Measurements from ENCODE around the gene TTC9C. TPM values are rescaled to one million over a fixed set of nuclear protein-coding genes. Genes with fewer than 3 reads are reported as not detected.
A peak's percentile ranks its signal among the peaks of the same experiment; 100 is the strongest.

Gene TTC9C
- total RNA-seq, 4 donors from 2014 or later, result 6.7 to 27.0 (median 17.0) TPM

DNA sequence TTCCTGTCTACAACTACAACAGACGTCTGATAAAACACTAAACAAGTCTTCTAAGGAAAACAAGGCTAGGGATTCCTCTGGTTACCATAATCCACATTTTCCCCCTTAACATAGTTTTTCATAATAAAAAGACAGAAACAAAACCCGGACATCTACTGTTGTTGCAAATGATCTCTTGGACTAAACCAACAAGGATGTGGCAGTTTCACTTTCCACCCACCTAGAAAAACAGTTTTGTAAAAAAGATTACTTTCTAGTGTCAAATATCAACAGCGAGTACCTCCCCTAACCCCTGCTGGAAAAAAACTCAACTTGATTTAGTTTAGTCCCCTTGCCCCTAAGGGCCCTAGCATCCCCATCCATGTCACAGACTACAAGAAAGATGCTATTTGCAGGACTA, 15.4 kb upstream of the TTC9C start:
- DNase-seq, result no peak
- in situ Hi-C loops (cut with MboI; ENCODE audit: low pct_ligation_motif_present in 1 of 4, low pct_unique_long_range_greater_than_20kb in 1 of 4, low sequenced_read_pairs in 3 of 4), result no loop called here

DNA sequence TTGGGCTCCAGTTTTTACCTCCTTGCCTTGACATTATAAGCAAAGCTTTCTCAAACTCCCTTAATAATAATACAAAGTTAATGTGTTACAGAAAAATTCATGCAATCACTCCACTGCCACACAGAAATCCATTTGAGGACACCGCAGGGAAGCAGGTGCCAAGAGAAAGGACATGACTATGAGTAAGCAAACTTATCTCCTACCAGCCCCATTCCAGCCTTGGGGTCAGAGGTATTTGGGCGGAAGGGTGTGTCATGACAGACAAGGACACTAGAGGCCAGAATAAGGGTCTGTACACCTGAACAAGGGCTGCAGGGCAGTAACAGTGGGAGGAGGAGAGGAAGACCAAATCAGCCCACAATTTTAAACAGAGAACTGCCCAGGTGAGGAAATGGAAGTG, 14.9 kb upstream of the TTC9C start:
- H3K9me3 ChIP-seq, result no peaks in the 10 kb centered on the region
- 13 to 54% methylated on average over 1 to 2 of the region's 2 CpGs for WGBS, 2 donors (ENCODE audit: low coverage in 1 of 2)
- intact Hi-C loops (cut with DNase I; ENCODE audit: low total_unique reads) (no loop called here), in situ Hi-C loops (cut with MboI; ENCODE audit: low pct_ligation_motif_present in 1 of 4, low pct_unique_long_range_greater_than_20kb in 1 of 4, low sequenced_read_pairs in 3 of 4) (no loop called here)
- TF ChIP-seq POLR2A (IDR thresholded peaks at IDR 0.05), result no peak
- TF ChIP-seq, protein P1, sequence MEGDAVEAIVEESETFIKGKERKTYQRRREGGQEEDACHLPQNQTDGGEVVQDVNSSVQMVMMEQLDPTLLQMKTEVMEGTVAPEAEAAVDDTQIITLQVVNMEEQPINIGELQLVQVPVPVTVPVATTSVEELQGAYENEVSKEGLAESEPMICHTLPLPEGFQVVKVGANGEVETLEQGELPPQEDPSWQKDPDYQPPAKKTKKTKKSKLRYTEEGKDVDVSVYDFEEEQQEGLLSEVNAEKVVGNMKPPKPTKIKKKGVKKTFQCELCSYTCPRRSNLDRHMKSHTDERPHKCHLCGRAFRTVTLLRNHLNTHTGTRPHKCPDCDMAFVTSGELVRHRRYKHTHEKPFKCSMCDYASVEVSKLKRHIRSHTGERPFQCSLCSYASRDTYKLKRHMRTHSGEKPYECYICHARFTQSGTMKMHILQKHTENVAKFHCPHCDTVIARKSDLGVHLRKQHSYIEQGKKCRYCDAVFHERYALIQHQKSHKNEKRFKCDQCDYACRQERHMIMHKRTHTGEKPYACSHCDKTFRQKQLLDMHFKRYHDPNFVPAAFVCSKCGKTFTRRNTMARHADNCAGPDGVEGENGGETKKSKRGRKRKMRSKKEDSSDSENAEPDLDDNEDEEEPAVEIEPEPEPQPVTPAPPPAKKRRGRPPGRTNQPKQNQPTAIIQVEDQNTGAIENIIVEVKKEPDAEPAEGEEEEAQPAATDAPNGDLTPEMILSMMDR (IDR thresholded peaks at IDR 0.05), result peak in 1 of 5 experiments; percentile 16
- no peak overlapping the region for H3K4me3 ChIP-seq
- no peaks in the 10 kb centered on the region for H3K27me3 ChIP-seq
- H3K36me3 ChIP-seq, result peaks cover 0 to 54% (median 13%) of the 10 kb centered on the region in 4 donors
- H3K4me1 ChIP-seq, result peaks cover 13 to 42% (median 21%) of the 10 kb centered on the region in 4 donors
- H3K27ac ChIP-seq, result peak overlapping the region; percentile 62 to 68 (median 66)
- peak; percentile 56 for DNase-seq

More for the DNA sequence above, 15.4 kb upstream of the TTC9C start:
- Histone ChIP-seq H3K27ac (peak overlapping the region; percentile 62 to 68 (median 66)), H3K36me3 (peaks cover 0 to 53% (median 11%) of the 10 kb centered on the region in 4 donors), H3K27me3 (no peaks in the 10 kb centered on the region), H3K4me3 (no peak overlapping the region), H3K9me3 (no peaks in the 10 kb centered on the region), H3K4me1 (peaks cover 14 to 46% (median 22%) of the 10 kb centered on the region in 4 donors)
- intact Hi-C loops (cut with DNase I; ENCODE audit: low total_unique reads), result no loop called here
- WGBS, 2 donors (ENCODE audit: low coverage in 1 of 2), result 26 to 39% methylated on average over 3 of the region's 3 CpGs
- no peak for TF ChIP-seq EP300 (IDR thresholded peaks at IDR 0.05; ENCODE audit: low read depth)
- TF ChIP-seq, protein P1 (IDR thresholded peaks at IDR 0.05), result no peak
- no peak for TF ChIP-seq POLR2A (IDR thresholded peaks at IDR 0.05)
- TF ChIP-seq POLR2AphosphoS5 (IDR thresholded peaks at IDR 0.05), result no peak

DNA sequence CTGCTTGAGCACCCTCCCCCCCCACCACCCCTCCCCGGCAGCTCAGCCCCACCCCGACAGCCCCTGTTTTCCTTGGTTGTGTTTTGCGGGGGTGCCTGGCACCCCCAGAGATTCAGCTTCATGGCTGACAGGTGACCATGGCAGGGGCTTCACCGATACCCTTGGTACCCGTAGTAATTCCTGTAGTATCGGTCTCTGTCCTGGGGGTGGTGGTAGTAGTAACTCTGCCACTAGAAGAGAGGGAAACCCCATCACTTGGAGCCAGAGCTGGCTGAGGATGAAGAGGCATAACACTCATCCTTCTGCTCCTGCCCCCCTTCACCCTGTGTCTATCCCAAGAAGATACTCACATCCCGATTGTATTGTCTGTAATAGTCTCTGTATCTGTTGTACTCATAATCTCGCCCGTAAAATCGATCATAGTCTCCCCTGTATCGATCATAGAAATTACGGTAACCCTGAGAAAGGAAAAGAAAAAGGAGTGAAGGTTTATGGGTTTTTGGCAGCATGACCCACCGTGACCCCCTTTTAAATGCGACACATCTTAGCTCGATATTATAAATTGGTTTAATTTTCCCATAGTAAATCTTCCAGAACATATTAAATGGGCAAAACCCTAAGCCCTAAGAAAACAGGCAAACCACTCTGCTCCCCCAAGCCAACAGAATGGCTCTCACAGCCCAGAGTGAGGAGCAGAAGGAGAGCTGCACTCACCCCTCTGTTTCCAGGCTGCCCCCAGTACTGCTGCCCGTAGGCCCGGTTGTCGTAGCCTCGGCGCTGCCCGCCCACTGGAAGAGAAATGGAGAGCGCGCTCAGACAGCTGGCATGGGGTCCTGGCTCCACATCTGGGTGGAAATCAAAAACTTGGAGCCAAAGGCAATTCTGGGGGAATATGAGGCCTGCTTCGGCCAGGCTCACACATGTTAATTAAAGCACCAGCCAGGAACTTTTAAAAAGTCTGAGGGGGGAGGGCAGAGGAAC, 12.8 kb upstream of the TTC9C start:
- Histone ChIP-seq H3K27me3 (no peaks in the 10 kb centered on the region), H3K9me3 (no peaks in the 10 kb centered on the region), H3K27ac (no peak overlapping the region), H3K4me3 (no peak overlapping the region), H3K36me3 (peaks cover 0 to 73% (median 30%) of the 10 kb centered on the region in 4 donors), H3K4me1 (peaks cover 0 to 27% (median 7%) of the 10 kb centered on the region in 4 donors)
- DNase-seq, result no peak
- intact Hi-C loops (cut with DNase I; ENCODE audit: low total_unique reads), result no loop called here
- TF ChIP-seq, protein P1 (IDR thresholded peaks at IDR 0.05), result no peak
- TF ChIP-seq EP300 (IDR thresholded peaks at IDR 0.05; ENCODE audit: low read depth), result no peak
- TF ChIP-seq POLR2A (IDR thresholded peaks at IDR 0.05), result no peak
- no peak for TF ChIP-seq POLR2AphosphoS5 (IDR thresholded peaks at IDR 0.05)
- in situ Hi-C loops (cut with MboI; ENCODE audit: low pct_ligation_motif_present in 1 of 4, low pct_unique_long_range_greater_than_20kb in 1 of 4, low sequenced_read_pairs in 3 of 4), result no loop called here
- 87 to 90% methylated on average over 13 to 24 of the region's 24 CpGs for WGBS, 2 donors (ENCODE audit: low coverage in 1 of 2)

DNA sequence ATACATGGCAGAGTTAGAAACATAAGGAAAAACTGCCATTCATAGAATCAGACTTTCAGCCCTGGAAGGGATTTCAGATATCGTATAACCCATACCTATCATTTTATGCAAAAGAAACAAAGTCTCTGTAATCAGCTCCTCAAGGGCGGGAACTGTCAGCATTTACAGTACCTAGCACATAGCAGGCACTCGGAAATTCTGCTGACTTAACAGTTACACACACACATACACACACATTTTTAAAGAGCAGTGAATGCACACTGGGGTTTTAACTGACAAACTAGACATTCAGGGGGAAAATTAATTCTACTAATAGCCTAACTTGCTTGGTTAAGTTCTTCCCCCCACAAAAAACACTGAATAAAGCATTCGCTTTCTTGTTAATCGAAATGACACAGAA, 12.1 kb upstream of the TTC9C start:
- DNase-seq, result no peak

More for the DNA sequence above, 12.1 kb upstream of the TTC9C start:
- in situ Hi-C loops (cut with MboI; ENCODE audit: low pct_ligation_motif_present in 1 of 4, low pct_unique_long_range_greater_than_20kb in 1 of 4, low sequenced_read_pairs in 3 of 4) (no loop called here), intact Hi-C loops (cut with DNase I; ENCODE audit: low total_unique reads) (no loop called here)
- Histone ChIP-seq H3K4me3 (no peak overlapping the region), H3K27ac (no peak overlapping the region), H3K4me1 (peaks cover 0 to 23% (median 5%) of the 10 kb centered on the region in 4 donors), H3K36me3 (peaks cover 0 to 77% (median 34%) of the 10 kb centered on the region in 4 donors), H3K9me3 (no peaks in the 10 kb centered on the region), H3K27me3 (no peaks in the 10 kb centered on the region)
- TF ChIP-seq POLR2A (IDR thresholded peaks at IDR 0.05) (no peak), EP300 (IDR thresholded peaks at IDR 0.05; ENCODE audit: low read depth) (no peak), POLR2AphosphoS5 (IDR thresholded peaks at IDR 0.05) (no peak)
- TF ChIP-seq, protein P1 (IDR thresholded peaks at IDR 0.05), result no peak
- 79 to 91% methylated on average over 5 of the region's 5 CpGs for WGBS, 2 donors (ENCODE audit: low coverage in 1 of 2)

All from transverse colon (tissue), 4 donors.